ENCODE data around the gene ABTB1.

ABTB1 gene

DNA sequence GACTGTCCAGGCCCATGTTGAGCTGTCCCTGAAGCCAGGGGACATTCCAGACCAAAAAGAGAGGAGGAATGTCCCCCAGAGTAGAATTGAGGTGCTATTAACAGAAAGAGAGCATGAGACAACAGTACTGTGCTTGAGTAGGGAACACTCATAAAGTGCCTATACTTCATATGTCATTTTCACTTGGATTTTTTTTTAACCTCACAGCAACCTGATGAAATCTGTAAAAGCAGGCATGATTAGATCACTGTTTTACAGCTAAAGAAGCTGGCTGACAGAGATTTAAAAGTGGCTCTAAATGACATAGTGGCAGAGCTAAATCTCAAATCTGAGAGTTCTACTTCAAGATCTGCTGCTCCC is 24.9 kb upstream of the ABTB1 start:
- in situ Hi-C loops (cut with MboI; ENCODE audit: low sequenced_read_pairs), result no loop called here

DNA sequence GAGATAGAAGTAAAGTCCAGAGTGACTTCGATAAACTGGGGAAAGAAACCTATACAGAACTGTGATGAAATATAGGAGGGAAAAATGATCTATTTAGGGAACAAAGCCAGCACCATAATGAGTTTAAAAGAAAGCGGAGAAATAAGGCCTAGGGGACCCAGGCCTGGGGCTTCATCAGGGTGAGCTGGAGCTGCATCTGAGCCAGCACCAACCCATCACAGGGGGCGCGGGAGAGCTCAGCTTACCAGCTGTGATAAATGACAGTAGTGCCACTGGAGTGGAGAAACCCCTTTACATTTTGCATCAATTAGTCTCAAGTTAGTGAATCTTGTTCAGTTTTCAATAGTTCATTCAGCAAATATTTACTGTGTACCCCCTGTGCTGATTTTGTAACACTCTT is 22.5 kb upstream of the ABTB1 start:
- in situ Hi-C loops (cut with MboI; ENCODE audit: low sequenced_read_pairs), result loop anchor here (25.0 kb wide), 1 partner anchor 187 kb away; no protein-coding TSS in a partner anchor

DNA sequence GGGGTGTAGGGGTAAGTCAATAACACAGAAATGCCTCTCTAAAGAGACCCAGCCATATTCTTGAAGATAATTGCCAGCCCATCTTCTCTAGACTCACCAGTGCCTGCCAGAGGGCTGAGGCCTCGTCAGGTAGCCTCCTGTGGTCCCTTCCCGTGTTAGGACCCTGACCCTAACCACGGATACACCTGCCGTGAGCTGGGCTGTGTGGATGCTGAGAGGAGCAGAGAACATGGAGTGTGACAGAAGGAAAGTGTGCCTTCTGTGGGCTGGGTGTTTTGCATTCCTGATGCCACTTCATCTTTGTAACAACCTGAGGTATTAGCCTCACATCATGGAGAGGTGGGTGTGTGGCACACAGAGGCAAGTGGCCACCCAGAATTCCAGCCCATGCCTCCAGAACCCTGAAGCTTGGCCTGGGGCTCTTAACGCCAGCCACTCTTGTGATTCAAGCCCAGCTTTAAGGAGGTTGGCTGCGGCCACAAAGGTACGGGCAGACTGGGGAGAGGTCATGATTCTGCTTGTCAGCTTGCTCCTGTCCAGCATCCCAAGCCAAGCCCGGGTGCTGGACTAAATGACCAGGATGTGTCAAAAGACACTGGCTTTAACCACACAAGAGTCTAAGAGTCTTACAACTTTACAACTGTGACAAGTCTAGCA is 21.1 kb upstream of the ABTB1 start:
- in situ Hi-C loops (cut with MboI; ENCODE audit: low sequenced_read_pairs), result loop anchor here (25.0 kb wide), 1 partner anchor 186 kb away; no protein-coding TSS in a partner anchor

DNA sequence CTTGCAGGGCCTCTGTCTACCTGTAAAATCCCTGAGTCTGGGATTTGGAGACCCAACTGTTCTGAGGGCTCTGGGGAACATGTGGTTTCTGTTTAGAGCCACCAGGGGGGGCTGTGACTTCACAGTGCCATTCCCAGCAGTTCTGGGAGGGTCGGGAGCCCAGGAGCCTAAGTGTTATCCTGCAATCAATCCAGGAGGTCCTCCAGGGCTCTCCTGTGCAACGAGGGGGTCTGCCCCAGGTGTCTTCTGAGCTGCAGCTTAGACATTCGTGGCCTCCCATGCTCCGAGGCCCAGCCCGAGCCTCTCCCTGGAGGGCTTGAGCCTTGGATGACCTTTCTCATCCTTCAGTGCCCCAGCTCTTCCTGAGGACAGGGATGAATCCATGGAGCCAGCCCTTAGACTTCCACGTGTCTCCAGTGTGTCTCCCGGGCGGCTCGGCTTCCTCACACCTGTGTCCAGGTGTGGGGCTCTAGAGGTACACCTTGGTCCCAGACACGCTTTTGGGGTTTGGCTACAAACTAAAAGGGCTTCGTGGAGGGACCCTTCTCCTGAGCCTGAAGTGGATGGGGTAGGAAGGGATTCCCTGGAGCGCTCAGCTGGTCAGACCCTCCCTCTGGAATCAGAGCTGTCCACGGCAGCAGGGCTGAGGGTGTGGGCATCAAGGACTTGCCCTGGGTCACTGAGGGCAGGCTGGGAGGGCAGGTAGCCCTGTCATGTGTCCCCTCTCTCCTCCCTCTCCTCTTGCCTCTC is 20.3 kb upstream of the ABTB1 start:
- in situ Hi-C loops (cut with MboI; ENCODE audit: low sequenced_read_pairs), result loop anchor here (25.0 kb wide), 1 partner anchor 185 kb away; no protein-coding TSS in a partner anchor

DNA sequence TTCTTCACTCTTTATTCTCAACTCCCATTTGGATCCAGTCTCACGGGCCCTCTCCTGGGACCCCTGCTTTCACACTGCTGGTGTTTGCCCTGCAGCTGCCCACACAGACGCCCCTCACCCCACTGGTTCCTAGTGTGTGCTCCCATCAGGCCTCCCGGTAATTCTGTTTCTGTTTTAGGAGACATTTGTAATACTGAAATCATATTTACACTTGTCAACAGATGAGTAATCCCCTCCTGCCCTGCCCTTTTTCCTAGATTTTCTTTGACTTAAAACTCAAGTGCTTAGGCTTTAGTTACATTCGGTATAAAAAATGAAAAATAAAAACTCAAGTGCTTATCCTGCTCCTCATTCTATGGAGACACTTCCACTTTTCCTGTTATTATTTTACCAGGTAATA is 18.4 kb upstream of the ABTB1 start:
- in situ Hi-C loops (cut with MboI; ENCODE audit: low sequenced_read_pairs), result loop anchor here (25.0 kb wide), 1 partner anchor 183 kb away; no protein-coding TSS in a partner anchor

DNA sequence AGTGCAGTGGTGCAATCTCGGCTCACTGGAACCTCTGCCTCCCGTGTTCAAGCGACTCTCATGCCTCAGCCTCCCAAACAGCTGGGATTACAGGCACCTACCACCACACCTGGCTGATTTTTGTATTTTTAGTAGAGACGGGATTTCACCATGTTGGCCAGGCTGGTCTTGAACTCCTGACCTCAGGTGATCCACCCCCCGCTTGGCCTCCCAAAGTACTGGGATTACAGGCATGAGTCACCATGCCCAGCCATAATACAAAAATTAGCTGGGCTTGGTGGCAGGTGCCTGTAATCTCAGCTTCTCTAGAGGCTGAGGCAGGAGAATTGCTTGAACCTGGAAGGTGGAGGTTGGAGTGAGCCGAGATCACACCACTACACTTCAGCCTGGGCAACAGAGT is 17.8 kb upstream of the ABTB1 start:
- in situ Hi-C loops (cut with MboI; ENCODE audit: low sequenced_read_pairs), result loop anchor here (25.0 kb wide), 1 partner anchor 182 kb away; no protein-coding TSS in a partner anchor

DNA sequence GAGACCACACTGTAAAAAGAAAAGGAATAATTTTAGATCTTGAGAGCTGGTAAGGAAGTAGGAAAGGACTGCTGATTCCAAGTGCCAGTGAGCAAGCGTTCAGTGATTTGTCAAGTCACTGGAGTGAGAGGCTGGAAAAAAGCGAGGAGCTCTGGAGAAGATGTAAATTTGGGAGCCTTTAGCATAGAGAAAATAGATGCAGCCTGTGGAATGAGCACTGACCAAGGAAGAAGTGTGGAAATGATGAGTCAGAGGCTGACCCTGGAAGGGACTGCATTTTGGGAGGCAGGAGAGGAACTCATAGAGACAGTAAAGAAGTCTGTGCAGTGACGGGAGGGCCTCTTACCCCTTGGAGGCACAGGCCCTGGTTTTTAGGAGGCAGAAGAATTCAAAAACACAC is 17.1 kb upstream of the ABTB1 start:
- in situ Hi-C loops (cut with MboI; ENCODE audit: low sequenced_read_pairs), result loop anchor here (25.0 kb wide), 1 partner anchor 182 kb away; no protein-coding TSS in a partner anchor

DNA sequence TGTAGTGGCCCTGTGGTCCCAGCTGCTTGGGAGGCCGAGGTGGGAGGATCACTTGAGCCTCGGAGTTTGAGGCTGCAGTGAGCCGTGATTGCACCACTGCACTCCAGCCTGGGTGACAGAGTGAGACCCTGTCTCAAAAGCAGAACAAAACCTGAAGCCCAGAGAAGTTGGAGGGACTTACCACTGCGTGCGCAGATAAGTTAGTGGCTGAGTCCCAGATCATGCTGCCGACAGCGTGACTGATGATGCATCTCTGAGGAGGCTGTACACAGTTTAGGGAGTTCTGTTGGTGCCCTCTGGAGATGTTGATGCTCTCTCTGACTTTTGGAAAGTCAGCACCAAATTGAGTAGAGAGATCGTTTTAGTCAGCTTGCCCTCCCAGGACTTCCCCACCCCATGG is 15.8 kb upstream of the ABTB1 start:
- in situ Hi-C loops (cut with MboI; ENCODE audit: low sequenced_read_pairs), result loop anchor here (25.0 kb wide), 1 partner anchor 180 kb away; no protein-coding TSS in a partner anchor

DNA sequence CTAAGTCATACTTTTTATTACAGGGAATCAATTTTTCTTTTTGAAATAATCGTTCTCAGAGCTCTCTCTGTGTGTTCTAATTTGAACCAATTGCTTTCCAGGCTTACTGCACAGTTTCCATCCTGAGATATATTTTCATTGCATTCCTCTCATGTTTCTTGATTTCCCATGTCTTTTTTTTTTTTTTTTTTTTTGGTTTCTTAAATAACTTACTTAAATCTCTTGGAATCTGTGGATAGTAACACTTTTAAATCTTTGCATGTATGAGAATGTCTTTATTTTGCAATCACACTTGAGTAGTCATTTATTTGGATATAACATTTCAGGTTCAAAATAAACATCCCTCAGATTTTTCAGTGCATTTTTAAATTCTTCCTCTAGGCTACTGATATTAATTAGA is 14.5 kb upstream of the ABTB1 start:
- in situ Hi-C loops (cut with MboI; ENCODE audit: low sequenced_read_pairs), result loop anchor here (25.0 kb wide), 1 partner anchor 179 kb away; no protein-coding TSS in a partner anchor

DNA sequence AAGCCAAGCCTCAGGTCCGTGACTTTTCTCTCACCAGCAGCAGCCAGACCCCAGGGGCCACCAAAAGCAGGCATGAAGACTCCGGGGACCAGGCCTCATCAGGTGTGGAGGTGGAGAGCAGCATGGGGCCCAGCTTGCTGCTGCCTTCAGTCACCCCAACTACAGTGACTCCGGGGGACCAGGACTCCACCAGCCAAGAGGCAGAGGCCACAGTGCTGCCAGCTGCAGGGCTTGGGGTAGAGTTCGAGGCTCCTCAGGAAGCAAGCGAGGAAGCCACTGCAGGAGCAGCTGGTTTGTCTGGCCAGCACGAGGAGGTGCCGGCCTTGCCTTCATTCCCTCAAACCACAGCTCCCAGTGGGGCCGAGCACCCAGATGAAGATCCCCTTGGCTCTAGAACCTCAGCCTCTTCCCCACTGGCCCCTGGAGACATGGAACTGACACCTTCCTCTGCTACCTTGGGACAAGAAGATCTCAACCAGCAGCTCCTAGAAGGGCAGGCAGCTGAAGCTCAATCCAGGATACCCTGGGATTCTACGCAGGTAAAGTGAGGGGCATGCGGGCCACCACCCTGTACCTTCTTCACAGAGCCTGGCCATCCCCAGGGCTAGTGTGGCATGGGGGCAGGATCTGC is 12.0 kb upstream of the ABTB1 start:
- in situ Hi-C loops (cut with MboI; ENCODE audit: low sequenced_read_pairs), result loop anchor here (25.0 kb wide), 1 partner anchor 177 kb away; no protein-coding TSS in a partner anchor

DNA sequence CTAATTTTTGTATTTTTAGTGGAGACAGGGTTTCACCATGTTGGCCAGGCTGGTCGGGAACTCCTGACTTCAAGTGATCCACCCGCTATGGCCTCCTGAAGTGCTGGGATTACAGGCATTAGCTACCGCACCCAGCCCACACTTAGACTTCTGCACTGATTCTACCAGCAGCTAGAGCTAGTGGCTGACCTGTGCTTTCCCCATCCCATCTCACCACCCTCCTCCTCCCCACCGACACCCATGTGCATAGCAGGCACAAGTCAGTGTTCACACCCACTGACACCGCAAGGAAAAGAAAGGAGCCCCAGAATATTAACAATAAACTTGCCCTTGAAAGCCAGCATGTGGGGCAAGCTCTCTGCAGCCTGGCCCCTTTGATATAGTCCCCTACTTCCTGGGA is 11.2 kb upstream of the ABTB1 start:
- in situ Hi-C loops (cut with MboI; ENCODE audit: low sequenced_read_pairs), result loop anchor here (25.0 kb wide), 1 partner anchor 176 kb away; no protein-coding TSS in a partner anchor

DNA sequence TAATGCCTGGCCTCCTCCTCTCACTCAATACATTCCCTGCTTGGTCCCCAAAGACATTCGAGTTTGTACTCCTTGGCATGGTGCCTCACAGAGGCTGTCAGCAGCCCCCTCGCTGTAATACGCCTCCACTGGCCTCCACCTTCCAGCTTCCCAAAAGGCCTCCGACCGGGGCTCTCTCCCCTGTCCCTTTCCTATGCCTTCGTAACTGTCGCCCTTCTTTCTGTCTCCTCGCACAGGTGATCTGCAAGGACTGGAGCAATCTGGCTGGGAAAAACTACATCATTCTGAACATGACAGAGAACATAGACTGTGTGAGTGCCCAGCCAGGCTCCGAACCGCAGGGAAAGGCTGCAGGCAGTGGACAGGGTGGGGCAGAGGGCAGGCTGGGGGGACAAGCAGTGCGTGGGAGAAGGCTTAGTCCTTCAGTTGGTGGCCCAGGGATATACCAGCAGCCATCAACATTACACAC is 10.7 kb upstream of the ABTB1 start:
- in situ Hi-C loops (cut with MboI; ENCODE audit: low sequenced_read_pairs), result loop anchor here (25.0 kb wide), 1 partner anchor 175 kb away; no protein-coding TSS in a partner anchor

DNA sequence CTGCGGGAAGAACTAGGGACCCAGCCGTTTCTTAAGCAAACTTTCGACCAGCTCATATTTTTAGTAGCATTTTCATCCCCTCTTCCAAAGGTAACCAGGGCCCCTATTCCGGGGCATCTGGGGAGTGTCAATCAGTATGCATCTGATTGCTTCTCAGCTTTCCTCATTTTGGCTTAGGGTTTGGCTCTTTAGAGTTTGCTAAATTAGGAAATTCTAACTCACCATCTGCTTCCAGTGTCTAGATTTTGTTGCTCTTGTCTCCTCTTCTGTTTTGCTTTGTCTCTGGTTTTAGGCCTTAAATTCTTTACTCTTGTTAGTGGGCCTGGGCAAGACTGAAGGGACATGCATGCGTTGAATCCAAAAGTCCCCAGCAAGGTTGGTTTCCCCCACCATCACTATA is 9.6 kb upstream of the ABTB1 start:
- in situ Hi-C loops (cut with MboI; ENCODE audit: low sequenced_read_pairs), result loop anchor here (25.0 kb wide), 1 partner anchor 174 kb away; no protein-coding TSS in a partner anchor

DNA sequence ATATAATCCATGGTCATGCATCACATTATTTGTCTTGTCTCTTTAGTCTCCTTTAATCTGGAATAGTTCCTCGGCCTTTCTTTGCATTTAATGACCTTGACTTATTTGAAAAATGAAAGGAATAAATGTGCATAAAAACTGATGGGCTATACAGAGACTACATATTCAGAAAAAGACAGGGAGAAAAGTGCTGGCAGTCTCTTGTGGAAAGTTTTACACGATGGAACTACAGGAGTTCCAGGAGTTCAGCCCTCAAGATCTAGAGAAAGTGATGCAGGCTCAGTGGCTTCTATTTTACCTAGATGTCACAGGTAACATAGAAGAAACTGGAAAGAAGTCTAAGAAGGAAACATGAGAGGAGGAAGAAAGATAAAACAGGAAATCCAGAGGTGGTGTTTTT is 7.6 kb upstream of the ABTB1 start:
- in situ Hi-C loops (cut with MboI; ENCODE audit: low sequenced_read_pairs), result loop anchor here (25.0 kb wide), 1 partner anchor 172 kb away; no protein-coding TSS in a partner anchor

DNA sequence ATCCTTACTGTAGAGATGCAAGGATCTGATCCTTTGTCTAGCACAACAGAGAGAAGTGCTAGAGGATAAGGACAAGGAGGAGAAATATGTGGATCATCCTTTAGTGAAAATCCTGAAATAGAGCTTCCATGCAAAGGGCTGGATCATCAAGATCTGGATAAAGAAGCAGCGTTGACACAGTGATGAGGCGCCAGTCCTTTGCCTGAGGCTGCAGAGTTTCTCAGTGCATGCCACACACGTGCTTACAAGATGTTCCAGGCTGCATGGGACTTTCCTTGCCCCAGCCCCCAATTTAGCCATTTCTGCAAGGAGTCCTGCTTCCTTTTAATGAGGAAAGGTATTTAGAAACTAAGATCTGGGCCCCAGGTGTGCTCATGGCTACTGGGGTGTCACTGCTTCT is 7.2 kb upstream of the ABTB1 start:
- in situ Hi-C loops (cut with MboI; ENCODE audit: low sequenced_read_pairs), result loop anchor here (25.0 kb wide), 1 partner anchor 172 kb away; no protein-coding TSS in a partner anchor

DNA sequence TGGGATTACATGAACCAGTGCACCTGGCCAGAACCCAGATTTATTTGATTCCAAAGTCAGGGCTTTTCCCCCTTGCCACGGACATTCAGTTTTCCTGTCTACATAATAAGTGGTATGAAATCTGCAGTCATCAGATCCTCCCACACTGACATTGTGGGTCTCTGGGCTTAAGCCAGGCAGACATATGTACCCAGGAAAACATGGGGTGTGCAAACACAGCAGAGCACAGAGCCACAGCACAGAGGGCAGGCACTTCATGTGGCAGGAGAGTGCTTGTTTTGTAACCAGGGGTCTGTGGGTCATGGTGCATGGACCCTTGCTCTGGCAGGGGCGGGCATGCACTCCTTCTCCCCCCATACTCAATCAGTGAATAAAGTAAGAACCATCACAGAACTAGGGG is 6.1 kb upstream of the ABTB1 start:
- in situ Hi-C loops (cut with MboI; ENCODE audit: low sequenced_read_pairs), result loop anchor here (25.0 kb wide), 1 partner anchor 171 kb away; no protein-coding TSS in a partner anchor

DNA sequence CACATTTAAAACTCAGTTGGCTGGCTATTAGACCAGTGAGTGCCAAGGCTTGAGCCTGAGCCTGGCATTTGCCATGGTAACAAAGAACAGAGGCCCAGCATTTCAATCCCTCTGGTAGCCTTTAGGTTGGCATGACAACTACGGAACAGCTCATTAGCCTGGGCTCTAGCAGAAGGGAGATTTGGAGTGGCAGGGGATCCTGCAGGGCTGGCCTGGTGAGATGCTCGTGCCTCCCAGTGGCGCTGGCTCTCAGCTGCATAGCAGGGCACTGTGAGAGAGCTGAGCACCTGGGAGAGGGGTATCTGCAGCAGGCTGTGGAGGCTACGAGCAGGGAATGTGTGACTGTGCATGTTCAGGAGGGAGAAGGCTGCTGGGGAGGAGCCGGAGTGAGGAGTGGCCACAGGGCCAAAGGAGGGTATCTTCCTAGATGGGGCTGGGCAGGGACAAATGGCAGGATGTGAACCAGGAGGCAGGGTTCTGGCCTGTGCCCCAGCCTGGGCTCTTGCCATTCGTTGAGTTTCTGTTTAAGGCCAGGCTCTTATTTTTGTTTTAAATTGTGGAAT is 5.6 kb upstream of the ABTB1 start:
- in situ Hi-C loops (cut with MboI; ENCODE audit: low sequenced_read_pairs), result loop anchor here (25.0 kb wide), 1 partner anchor 170 kb away; no protein-coding TSS in a partner anchor

DNA sequence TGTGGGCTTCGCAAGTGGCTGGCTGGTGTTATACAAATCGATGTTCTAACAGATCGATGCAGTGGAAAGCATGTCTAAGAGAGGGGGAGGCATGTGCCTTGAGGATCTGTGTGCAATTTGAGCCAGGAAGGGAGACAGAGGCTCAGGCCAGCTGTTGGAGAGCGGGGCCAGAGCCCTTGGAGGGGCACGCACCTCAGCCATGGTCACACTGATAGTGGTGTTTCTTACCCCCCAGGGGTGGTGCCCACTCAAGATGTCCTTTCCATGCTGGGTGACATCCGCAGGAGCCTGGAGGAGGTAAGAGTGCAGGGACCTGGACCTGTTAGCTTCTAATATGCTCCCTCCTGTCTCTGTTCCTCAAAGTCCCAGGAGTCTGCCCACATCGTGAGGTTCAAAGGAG is 3.8 kb upstream of the ABTB1 start:
- in situ Hi-C loops (cut with MboI; ENCODE audit: low sequenced_read_pairs), result loop anchor here (25.0 kb wide), 1 partner anchor 168 kb away; no protein-coding TSS in a partner anchor

DNA sequence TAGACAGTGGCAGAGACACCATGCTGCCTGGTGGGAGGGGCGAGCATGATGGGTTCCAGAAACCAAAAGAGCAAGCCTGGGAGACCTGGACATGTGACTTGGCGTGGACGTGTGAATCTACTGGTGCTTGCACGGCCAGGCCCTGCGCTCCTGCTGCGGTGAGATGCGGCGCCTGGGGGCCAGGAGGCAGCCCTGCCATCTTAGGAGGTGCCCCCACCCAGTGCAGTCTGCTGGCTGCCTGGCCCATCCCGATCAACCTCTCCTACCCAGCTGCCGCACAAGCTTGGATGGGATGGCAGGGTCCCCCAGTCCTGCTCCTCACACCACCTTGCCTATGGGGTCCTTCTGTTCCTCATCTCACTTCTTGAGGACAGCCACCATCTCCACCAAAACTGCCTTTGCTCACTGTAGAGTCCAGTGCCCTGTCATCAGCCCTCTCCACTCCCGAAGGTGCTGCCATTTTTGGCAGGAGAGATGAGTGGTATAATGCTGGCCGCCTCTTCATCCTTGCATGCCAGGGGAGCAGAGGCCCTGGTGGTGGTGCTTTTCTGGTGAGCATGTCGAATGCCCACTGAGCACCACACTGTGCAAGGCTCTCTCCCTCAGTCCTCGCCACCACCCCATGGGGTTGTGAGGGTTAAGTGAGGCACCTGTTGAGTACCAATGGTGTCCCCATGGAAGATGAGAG is 3.1 kb upstream of the ABTB1 start:
- in situ Hi-C loops (cut with MboI; ENCODE audit: low sequenced_read_pairs), result loop anchor here (25.0 kb wide), 1 partner anchor 168 kb away; no protein-coding TSS in a partner anchor

DNA sequence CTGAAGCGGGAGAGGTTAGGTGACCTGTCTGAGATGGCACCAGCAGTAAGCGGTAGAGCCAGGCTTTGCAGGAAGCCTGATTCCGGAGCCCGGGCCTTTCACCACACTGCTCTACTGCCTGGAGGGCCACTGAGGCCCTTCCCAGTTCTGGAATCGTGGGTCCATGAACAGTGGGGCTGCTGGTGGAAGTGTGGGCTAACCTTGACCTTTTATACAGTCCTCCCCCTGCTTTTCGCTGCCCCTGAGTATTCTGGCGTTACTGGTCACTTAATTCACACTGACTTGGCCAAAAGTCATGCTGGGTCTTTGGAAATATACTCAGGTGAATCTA is 2.6 kb upstream of the ABTB1 start:
- in situ Hi-C loops (cut with MboI; ENCODE audit: low sequenced_read_pairs), result loop anchor here (25.0 kb wide), 1 partner anchor 167 kb away; no protein-coding TSS in a partner anchor

All from HL-60/S4 (cell line).